ENCODE results near the gene GNAS.

- TF ChIP-seq CTCF (IDR thresholded peaks at IDR 0.05) (no peak), POLR2AphosphoS5 (IDR thresholded peaks at IDR 0.05; ENCODE audit: insufficient read depth in 1 of 2, low read depth in 1 of 2) (no peak), POLR2A (IDR thresholded peaks at IDR 0.05) (no peak)
Observed at GRCh38 chr20:58840816-58841538, 11.5 kb upstream of the GNAS start.

Measured in vagina (tissue), 2 donors.